ENCODE measurements around the gene CPED1.
"Not testable (repeated sequence)": the region's sequence is repeated elsewhere in the genome, so short reads cannot be mapped to it uniquely, and the experiment has no call there.

CPED1 gene

DNA sequence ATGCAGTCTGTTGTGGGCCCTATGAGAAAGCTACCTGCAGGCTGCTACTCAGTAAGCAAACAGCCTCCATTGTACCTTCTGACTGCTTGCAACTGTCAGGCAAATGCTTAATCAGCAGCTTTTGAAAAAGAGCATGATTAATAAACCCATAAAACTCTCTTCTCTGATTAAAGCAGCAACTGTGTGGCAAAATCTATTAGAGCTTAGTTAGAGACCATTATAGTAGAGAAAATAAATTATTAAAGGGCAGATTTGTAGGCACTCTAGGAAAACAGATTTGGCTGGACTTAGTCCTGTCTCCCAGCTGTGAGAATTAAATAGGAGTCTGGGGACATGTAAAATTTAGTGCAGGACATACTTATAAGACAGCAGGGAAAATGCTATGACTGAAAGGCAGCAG, 207.8 kb downstream of the CPED1 start:
- no peak for DNase-seq

DNA sequence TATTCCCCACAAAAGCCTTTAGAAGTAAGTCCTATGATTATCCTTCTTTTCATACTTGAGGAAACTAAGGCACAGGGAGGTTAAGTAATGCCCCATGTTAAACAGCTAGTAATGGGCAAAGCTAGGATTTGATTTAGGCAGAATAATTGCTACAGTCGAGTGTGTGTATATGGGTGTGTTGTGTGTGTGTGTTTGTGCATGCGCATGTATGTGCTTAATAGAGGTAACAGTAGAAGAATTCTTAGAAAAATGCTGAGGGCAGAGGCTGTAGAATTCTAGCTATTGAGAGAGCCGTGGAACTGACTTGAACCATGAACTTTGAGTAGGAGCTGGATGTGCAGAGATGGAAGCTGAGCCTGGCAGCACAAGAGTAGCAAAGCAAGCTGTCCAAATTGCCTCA, 208.9 kb downstream of the CPED1 start:
- no peak for DNase-seq

DNA sequence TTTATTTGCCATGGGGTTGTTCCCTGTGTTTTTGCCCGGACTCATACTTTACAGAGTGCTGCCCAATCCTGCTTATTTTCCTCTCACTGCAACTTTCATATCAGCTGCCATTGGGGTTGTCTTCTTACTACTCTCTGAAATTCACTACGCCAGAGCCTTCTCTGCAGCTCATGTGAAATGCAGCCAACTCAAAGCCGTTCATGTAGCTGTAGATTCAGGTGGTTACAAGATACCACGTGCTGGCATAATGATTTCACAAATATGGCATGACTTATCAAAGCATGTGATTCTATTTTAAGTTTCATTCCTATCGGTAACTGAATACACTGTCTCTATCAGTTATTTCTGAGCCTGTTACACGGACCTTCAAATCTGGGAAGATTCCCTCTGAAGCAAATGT, 210.0 kb downstream of the CPED1 start:
- no peak for DNase-seq

- no peak for DNase-seq
These were observed 213.6 kb downstream of the CPED1 start for GRCh38 chr7:121202125-121202524.

- no peak for DNase-seq
These were observed 214.3 kb downstream of the CPED1 start for GRCh38 chr7:121202834-121203233.

GRCh38 chr7:121204537-121204936, 216.0 kb downstream of the CPED1 start:
- DNase-seq: no peak

- no peak for DNase-seq
These were observed 217.3 kb downstream of the CPED1 start for GRCh38 chr7:121205777-121206176.

DNA sequence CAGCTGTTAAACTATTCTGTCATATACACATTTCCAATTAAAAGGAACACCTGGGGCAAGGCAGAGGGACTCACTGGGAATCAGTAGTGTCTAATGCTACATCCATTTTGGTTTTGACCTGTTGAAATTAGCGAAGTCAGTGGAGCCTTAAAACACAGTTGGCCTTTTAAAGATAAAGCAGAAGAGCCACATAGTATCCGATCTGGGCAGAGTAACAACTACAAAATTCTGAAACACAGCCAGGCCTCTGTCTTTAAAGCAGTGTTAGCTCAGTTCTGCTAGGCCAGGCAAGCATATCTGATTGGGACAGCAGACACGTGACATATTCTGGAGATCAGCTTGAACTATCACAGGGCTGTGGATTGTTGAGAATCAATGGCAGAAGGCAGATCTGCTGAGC, 222.7 kb downstream of the CPED1 start:
- DNase-seq: no peak

DNA sequence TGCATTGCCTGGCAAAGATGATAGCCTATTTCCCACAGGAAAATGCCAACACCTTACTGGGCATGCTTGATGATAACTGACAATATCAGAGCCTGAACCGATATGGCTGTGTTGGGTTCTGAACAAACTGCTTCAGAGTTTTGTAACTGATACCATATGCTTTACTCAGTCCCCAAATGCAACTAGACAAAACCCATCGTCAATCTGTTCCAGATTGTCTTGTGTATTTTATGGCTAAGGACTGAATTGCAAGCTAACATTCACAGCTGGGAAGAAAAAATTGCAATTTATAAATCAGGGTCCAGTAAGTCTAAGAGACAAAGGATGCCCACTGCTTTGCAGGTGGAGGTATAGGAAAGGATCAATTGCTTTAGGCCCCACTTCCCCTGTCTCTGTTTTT, 223.5 kb downstream of the CPED1 start:
- no peak for DNase-seq

DNA sequence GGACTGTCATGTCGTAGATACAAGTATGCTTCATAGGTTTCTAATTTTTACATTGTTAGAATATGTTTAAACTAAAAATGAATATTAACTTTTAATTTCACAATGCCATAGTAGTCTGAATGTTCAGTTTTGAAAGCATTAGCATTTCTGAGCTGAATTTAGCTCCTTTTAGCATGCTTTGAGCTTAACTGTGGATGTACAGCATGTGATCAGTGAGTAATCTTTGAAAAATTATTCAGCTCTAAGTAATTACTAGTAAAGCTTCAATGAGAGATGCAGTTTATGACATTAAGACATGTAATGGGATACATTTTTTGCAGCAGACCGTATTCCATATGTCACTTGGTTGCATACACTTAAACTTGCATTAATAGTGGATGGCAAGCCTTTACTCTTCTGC, 226.1 kb downstream of the CPED1 start:
- DNase-seq: no peak

- DNase-seq: no peak
These were observed 230.5 kb downstream of the CPED1 start for GRCh38 chr7:121219026-121219425.

- not testable (repeated sequence) for DNase-seq
These were observed 232.6 kb downstream of the CPED1 start for GRCh38 chr7:121221108-121221507.

DNA sequence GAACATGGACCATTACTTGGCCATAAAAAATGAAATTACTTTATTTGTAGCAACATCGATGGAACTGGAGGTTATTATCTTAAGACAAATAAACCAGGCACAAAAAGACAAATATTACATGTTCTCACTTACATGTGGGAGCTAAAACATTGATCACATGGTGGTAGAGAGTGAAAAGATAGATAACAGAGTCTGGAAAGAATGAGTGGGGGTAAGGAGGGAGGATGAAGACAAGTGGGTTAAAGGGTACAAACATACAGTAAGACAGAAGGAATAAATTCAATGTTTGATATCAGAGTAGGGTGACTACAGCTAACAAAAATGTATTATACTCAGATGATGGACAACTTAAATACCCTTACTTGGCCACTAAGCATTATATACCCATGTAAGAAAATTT, 240.3 kb downstream of the CPED1 start:
- DNase-seq: no peak

DNA sequence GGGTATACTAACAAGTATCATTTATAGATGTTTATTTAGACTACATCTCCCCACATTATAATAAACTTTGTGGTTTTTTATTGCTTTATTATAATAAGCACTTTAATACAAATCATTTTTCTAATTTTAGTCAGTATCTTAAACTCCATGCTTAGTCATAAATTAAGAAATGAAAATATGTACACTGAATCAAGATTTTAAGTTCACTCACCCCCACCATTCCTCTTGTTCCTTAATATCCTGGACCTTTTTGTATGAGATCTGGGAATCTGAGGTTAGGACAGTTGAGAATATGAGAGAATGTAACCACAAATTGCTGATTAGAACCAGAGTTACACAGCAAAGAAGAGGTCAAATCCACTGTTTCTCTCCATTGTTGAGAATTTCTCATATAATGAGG, 246.7 kb downstream of the CPED1 start:
- no peak for DNase-seq

DNA sequence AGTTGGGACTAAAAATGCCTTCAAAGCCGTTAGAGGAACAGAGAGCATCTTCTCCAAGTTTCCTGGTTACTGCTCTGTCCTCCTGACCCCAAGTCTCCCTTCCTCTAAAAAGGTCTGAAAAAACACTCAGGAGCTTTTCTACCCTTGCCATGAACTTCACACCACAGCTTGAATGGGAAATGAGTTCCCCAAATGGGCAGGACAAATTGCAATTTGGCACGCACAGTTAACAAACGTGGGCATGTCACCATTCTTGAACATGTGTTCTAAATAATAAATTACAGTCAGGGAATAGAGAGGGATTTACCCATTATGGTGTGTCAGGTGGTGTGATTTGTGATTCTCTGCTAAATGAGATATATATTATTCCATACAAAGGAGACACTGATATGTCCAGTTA, 249.1 kb downstream of the CPED1 start:
- no peak for DNase-seq

DNA sequence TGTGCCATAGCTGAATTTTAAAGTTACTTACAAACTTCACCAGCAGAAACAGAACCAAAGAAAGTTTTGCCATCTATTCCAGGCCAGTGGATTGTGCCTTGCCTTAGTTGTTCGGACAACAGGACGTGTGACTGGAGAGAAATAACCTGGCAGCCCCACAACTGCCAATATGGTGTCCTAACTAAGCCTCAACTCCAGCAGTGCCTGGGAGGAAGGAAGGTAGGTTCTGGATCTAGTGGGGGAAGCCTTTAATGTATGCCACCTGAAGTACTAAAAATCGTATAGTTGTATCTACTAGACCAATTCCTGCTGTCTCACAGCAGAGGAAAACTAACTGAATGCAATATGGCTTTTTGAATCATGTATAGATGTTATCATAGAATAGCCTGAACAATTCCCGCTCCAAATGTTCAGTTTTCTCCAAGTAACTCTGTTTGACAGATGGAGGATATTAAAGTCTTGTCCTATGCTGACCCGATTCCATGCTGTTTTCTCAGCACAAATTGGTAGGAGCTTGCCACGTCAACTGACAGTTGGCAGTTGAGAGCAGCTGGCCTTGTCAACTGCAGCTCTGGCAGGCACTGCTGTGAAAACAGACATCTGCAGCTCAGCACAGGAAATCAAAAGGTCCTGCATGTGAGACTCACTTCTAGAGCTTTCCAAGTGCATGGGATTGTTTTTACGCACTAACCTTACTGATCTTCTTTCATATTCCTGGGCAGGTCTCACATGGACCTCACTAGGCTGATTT, 255.8 kb downstream of the CPED1 start:
- peak; percentile 31 for DNase-seq

DNA sequence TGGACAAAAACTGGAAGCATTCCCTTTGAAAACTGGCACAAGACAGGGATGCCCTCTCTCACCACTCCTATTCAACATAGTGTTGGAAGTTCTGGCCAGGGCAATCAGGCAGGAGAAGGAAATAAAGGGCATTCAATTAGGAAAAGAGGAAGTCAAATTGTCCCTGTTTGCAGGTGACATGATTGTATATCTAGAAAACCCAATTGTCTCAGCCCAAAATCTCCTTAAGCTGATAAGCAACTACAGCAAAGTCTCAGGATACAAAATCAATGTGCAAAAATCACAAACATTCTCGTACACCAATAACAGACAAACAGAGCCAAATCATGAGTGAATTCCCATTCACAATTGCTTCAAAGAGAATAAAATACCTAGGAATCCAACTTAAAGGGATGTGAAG, 262.9 kb downstream of the CPED1 start:
- DNase-seq: not testable (repeated sequence)

DNA sequence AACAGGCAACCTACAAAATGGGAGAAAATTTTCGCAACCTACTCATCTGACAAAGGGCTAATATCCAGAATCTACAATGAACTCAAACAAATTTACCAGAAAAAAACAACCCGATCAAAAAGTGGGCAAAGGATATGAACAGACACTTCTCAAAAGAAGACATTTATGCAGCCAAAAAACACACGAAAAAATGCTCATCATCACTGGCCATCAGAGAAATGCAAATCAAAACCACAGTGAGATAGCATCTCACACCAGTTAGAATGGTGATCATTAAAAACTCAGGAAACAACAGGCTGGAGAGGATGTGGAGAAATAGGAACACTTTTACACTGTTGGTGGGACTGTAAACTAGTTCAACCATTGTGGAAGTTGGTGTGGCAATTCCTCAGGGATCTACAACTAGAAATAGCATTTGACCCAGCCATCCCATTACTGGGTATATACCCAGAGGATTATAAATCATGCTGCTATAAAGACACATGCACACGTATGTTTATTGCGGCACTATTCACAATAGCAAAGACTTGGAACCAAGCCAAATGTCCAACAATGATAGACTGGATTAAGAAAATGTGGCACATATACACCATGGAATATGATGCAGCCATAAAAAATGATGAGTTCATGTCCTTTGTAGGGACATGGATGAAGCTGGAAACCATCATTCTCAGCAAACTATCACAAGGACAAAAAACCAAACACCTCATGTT, 264.2 kb downstream of the CPED1 start:
- DNase-seq: not testable (repeated sequence)

DNA sequence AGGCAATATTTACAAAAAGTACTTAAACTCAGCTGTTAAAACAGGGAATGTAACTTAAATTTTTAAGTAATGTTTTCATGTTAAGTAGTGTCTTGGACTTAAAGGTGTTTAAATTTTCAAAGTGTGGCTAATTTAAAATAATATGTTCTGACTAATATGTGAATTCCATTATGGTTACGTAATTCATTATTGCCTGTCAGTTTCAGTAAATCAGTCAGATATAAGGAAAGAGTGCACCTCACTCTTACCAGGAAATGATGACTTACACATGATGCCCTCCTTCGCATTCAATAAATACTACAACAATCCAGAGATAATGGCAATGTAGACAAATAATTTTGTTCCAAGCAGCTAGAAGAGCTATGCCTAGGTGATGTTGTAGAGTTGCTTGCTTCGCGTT, 271.3 kb downstream of the CPED1 start:
- DNase-seq: no peak

DNA sequence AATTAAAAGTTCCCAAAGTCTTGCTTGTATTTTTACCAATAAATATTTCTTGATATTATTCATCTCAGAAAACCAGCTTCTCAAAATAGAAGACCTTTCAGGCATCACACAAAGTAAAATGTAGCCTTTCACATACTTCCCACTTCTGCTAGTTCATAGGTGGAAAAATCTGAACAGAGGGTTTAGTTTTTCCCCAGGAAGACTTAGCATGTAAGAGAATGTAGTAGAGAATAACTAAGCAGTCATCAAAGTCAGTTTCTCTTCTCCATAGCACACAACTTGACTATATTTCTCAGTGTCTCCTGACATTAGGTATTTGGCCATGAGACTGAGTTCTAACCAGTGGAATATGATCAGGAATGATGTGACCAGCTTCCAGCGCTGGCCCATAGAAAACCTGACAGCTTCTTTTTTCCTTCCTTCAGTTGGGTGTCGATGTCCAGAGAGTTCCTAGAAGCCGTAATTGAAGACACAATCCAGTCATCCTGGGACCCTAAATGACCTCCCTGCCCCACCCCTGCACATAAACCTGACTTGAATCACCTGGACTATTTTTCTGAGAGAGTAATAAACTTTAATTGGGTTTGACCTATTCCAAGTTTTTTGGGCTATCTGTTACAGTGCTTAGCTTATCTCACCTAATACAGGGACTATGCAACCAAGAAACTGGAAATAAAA, 272.8 kb downstream of the CPED1 start:
- no peak for DNase-seq

GRCh38 chr7:121262221-121262620, 273.7 kb downstream of the CPED1 start:
- no peak for DNase-seq

DNA sequence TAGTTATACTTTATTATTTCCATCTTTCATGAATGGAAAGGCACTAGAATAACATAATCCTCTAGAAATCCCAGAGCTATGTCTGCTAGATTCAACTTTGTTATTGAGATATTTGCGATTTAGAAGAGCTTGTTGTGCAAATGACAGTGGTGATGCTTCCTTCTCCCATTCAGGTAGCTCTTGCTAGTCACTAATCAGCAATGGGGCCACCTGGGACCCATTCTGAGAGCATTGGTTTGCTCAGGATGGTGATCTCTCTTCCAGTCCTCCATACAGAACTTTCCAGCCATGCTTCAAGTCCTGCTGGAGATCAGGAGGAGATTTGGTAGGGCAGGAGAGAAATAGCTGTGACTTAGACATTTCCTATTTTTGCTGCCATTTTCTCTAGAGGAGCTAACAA, 274.5 kb downstream of the CPED1 start:
- no peak for DNase-seq

DNA sequence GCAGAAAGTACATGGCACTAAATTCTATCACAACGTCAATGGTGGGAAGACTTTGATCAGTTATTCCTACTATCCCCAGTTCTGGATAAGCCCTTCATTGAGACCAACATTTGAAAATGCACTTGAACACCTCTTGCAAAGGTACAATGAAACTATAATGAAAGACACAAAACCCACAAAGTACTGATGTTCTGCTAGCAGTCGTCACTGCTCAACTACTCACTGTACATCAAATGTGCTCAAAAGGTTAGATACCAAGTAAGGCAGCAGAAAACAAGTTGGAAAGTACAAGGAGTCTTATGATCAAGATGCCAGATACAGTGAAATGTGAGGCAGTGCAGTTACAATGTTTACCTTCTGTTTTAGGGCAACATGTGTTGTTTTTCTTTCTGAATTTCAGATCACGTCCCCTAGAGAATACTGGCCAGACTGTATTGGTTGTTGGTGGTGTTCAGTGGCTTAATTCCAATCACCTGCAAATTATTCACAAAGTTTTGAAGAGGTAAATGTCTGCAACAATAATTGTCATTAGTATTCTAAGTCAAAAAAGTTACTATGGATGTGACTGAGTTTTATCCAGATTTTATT, 277.9 kb downstream of the CPED1 start:
- no peak for DNase-seq

- DNase-seq: no peak
These were observed 279.1 kb downstream of the CPED1 start for GRCh38 chr7:121267612-121268011.
